CD4-positive, alpha-beta memory T cell (primary cell): ENCODE measurements around the gene SIGLEC8. TPM values are rescaled to one million over a fixed set of nuclear protein-coding genes. Genes with fewer than 3 reads are reported as not detected.

Source experiments
- CTCF ChIA-PET: fragments of 350-600 bp; sonication (Branson Sonifier 250); formaldehyde crosslinking; loops from one replicate; lab custom pipeline; 2021; ENCODE audit warnings: inconsistent platforms; ENCODE audit not compliant: partially characterized antibody; lab: Charles Lee
- POLR2A ChIA-PET: fragments of 350-600 bp; sonication (Branson Sonifier 250); formaldehyde crosslinking; loops from one replicate; lab custom pipeline; 2021; ENCODE audit not compliant: partially characterized antibody; lab: Charles Lee
- DNase-seq, 5 donors: peaks; one replicate each; pipeline versions ENCODE4 v3.0.0 to v3.0.0-alpha.2; 2020 to 2022; ENCODE audit warnings: mixed read lengths in 1 of 5
- H3K27ac ChIP-seq: one replicate; pipeline ENCODE4 v1.7.0; 2013; ENCODE audit warnings: low read depth, low read length
- H3K27me3 ChIP-seq: 2 replicates; pipeline ENCODE4 v1.7.0; 2013; ENCODE audit warnings: mild to moderate bottlenecking, low read length, moderate library complexity; ENCODE audit not compliant: insufficient read depth
- H3K36me3 ChIP-seq: 2 replicates; pipeline ENCODE4 v1.7.0; 2013; ENCODE audit warnings: mild to moderate bottlenecking, low read length, moderate library complexity; ENCODE audit not compliant: insufficient read depth
- H3K4me1 ChIP-seq: 2 replicates; pipeline ENCODE4 v1.7.0; 2013; ENCODE audit warnings: mild to moderate bottlenecking, low read length, moderate library complexity; ENCODE audit not compliant: insufficient read depth
- H3K4me3 ChIP-seq, 2 donors: one replicate each; pipeline ENCODE4 v1.7.0; 2013; ENCODE audit warnings: low read length in 2 of 2, mild to moderate bottlenecking in 1 of 2
- H3K9me3 ChIP-seq, 2 donors: one replicate each; pipeline ENCODE4 v1.7.0; 2013; ENCODE audit warnings: low read length in 2 of 2, control low read depth in 1 of 2; ENCODE audit not compliant: control insufficient read depth in 1 of 2
- H3K27ac Mint-ChIP-seq, 7 donors: one replicate each; pipeline ENCODE4 v1.8.0; 2020 to 2021; ENCODE audit warnings: mixed read lengths in 7 of 7, mild to moderate bottlenecking in 6 of 7, inconsistent platforms in 3 of 7, moderate library complexity in 3 of 7
- H3K27me3 Mint-ChIP-seq, 2 donors: one replicate each; pipeline ENCODE4 v1.8.0; 2020 to 2021; ENCODE audit warnings: mixed read lengths in 2 of 2
- H3K36me3 Mint-ChIP-seq, 2 donors: one replicate each; pipeline ENCODE4 v1.8.0; 2020 to 2021; ENCODE audit warnings: mixed read lengths in 2 of 2, inconsistent platforms in 1 of 2, mild to moderate bottlenecking in 1 of 2
- H3K4me1 Mint-ChIP-seq, 4 donors: one replicate each; pipeline ENCODE4 v1.8.0; 2020 to 2021; ENCODE audit warnings: mixed read lengths in 4 of 4, mild to moderate bottlenecking in 1 of 4
- H3K4me3 Mint-ChIP-seq, 8 donors: one replicate each; pipeline ENCODE4 v1.8.0; 2020 to 2021; ENCODE audit warnings: mixed read lengths in 8 of 8, mild to moderate bottlenecking in 7 of 8, moderate library complexity in 6 of 8, inconsistent platforms in 3 of 8
- H3K9me3 Mint-ChIP-seq, 8 donors: one replicate each; pipeline ENCODE4 v1.8.0; 2020 to 2021; ENCODE audit warnings: mixed read lengths in 8 of 8, mild to moderate bottlenecking in 5 of 8, inconsistent platforms in 3 of 8, moderate library complexity in 1 of 8
- intact Hi-C: fragments of 100-400 bp; cut with micrococcal nuclease; formaldehyde crosslinking; loops from one replicate; pipeline ENCODE4 v1.15.1; 2023
- polyA plus RNA-seq, 2 donors: library from polyadenylated mRNA; unstranded; fragments of 300-500 nt; fragmentation: Illumina TruSeq; gene quantifications; one replicate each; pipeline ENCODE4 v1.2.3, GENCODE V29; 2021
- total RNA-seq, 2 experiments: library from RNA; stranded (reverse); gene quantifications; one replicate each; pipeline ENCODE4 v1.2.3, GENCODE V29; 2021

The SIGLEC8 gene
- total and polyA plus RNA-seq, 4 experiments from 2014 or later, result not detected

DNA sequence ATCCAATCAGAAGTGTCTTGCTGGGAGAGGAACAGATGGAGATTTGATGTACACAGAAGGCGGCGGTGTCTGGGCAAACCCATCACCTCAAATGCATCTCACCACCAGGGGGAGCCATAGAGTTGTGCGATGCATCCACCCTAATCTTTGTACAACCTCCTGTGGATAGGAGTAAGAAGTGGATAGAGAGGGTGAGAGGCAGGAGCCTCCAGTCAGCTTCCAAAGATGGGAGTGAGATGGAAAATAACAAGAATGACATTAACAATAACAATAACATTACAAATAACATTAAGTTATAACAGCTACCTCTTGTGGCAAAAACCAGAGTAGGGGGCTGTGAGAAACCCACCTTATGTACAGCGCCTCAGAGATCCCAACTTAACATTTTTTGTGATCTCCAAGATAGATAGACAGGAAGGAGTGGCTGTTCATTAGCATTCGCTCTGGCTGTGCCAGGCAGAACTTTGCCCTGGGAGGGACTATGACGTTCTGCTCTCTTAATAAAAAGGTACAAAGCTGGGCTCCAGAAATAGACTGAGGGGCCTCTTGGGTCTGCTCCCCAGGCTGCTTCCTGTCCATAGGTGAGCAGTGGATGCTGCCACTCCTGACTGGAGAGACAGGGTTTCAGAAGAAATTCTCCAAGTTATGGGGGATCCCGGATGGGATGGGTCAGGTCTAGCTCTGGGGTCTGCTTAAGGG is 14.9 kb upstream of the SIGLEC8 start:
- CTCF ChIA-PET, result interaction anchor here (0.6 to 4.7 kb wide), 26 partner anchors 9 to 324 kb away, joined by 3 to 41 read pairs (median 5); no protein-coding TSS in a partner anchor
- H3K9me3 Mint-ChIP-seq, result peaks cover 0 to 6% (median 0%) of the 10 kb centered on the region in 8 donors
- Histone ChIP-seq H3K27me3 (peaks cover 4% of the 10 kb centered on the region), H3K27ac (no peak overlapping the region), H3K36me3 (no peaks in the 10 kb centered on the region), H3K4me3 (no peak overlapping the region), H3K9me3 (no peaks in the 10 kb centered on the region), H3K4me1 (no peaks in the 10 kb centered on the region)
- peak; percentile 57 to 68 (median 61) for DNase-seq
- POLR2A ChIA-PET, result interaction anchor here (2.1 kb wide), 1 partner anchor 31 kb away, joined by 6 read pairs; no protein-coding TSS in a partner anchor
- no peaks in the 10 kb centered on the region for H3K36me3 Mint-ChIP-seq
- intact Hi-C loops, result loop anchor here (1.0 to 2.0 kb wide), 5 partner anchors 32 to 305 kb away; no protein-coding TSS in a partner anchor
- peaks cover 9 to 24% of the 10 kb centered on the region in 2 donors for H3K27me3 Mint-ChIP-seq
- H3K4me3 Mint-ChIP-seq, result no peak overlapping the region
- H3K27ac Mint-ChIP-seq, result no peak overlapping the region
- H3K4me1 Mint-ChIP-seq, result peaks cover 0 to 2% (median 1%) of the 10 kb centered on the region in 4 donors

DNA sequence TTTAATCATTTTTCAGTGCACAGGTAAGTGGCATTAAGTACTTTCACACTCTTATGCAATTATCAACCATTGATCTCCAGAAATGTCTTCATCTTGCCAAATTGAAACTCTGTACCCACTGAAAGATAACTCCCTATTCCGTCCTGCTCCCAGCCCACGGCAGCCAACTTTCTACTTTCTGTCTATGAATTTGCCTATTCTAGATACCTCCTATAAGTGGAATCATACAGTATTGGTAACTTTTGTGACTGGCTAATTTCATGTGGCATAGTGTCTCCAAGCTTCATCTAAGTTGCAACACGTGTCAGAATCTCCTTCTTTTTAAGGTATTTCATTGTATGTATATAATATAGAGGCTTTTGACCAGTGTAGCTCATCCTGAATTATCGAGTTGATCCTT is 14.4 kb upstream of the SIGLEC8 start:
- Histone ChIP-seq H3K4me3 (no peak overlapping the region), H3K27me3 (peaks cover 4% of the 10 kb centered on the region), H3K4me1 (no peaks in the 10 kb centered on the region), H3K27ac (no peak overlapping the region), H3K9me3 (no peaks in the 10 kb centered on the region), H3K36me3 (no peaks in the 10 kb centered on the region)
- H3K36me3 Mint-ChIP-seq, result no peaks in the 10 kb centered on the region
- H3K4me1 Mint-ChIP-seq, result peaks cover 1 to 7% (median 2%) of the 10 kb centered on the region in 4 donors
- no peak for DNase-seq
- intact Hi-C loops, result loop anchor here (1.0 to 2.0 kb wide), 5 partner anchors 31 to 306 kb away; no protein-coding TSS in a partner anchor
- POLR2A ChIA-PET, result interaction anchor here (2.1 kb wide), 1 partner anchor 31 kb away, joined by 6 read pairs; no protein-coding TSS in a partner anchor
- H3K27me3 Mint-ChIP-seq, result peaks cover 9 to 26% of the 10 kb centered on the region in 2 donors
- H3K9me3 Mint-ChIP-seq, result peaks cover 0 to 6% (median 0%) of the 10 kb centered on the region in 8 donors
- CTCF ChIA-PET, result interaction anchor here (0.6 to 4.7 kb wide), 22 partner anchors 9 to 325 kb away, joined by 3 to 41 read pairs (median 5); no protein-coding TSS in a partner anchor
- no peak overlapping the region for H3K4me3 Mint-ChIP-seq
- no peak overlapping the region for H3K27ac Mint-ChIP-seq

DNA sequence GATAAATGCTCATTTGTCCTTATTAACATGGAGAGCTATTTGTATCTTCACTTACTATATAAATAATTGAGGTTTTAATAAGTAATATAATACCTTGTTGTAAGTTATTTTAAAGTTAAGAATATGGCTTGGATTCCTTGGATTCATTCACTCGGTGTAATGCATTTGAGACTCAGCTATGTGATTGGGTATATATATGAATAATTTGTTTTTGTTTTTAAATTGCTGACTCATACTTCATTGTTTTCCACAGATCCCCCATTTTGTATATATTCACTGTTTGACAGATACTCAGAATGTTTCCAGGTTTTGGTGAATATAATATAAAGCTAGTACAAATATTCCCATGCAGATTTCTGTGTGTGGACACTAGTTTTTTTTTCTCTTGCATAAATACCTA is 13.3 kb upstream of the SIGLEC8 start:
- POLR2A ChIA-PET, result interaction anchor here (2.1 kb wide), 1 partner anchor 30 kb away, joined by 6 read pairs; no protein-coding TSS in a partner anchor
- Mint-ChIP-seq H3K9me3 (peaks cover 0 to 6% (median 0%) of the 10 kb centered on the region in 8 donors), H3K4me1 (peaks cover 1 to 11% (median 3%) of the 10 kb centered on the region in 4 donors)

DNA sequence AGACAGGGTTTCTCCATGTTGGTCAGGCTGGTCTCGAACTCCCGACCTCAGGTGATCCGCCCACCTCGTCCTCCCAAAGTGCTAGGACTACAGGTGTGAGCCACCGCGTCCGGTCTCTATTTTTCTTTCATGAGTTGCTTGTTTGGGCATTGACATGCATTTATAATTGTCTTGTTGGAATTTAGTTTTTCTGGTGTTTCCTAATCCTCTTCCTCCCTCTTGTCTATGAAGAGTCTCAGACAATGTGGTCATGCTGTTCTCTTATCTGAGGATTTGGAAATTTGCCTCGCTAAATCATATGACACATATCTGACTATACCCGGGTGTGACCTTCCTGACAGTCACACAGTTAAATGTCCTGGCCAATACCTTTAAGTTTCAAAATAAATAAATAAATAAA is 12.7 kb upstream of the SIGLEC8 start:
- DNase-seq, result no peak
- Mint-ChIP-seq H3K27me3 (peaks cover 9 to 22% of the 10 kb centered on the region in 2 donors), H3K4me1 (peaks cover 1 to 11% (median 3%) of the 10 kb centered on the region in 4 donors), H3K36me3 (no peaks in the 10 kb centered on the region), H3K4me3 (no peak overlapping the region), H3K9me3 (peaks cover 0 to 3% (median 0%) of the 10 kb centered on the region in 8 donors), H3K27ac (no peak overlapping the region)
- ChIA-PET POLR2A (no interaction called here), CTCF (interaction anchor here (0.9 to 4.7 kb wide), 6 partner anchors 13 to 186 kb away, joined by 3 to 41 read pairs (median 3); no protein-coding TSS in a partner anchor)
- no peaks in the 10 kb centered on the region for H3K9me3 ChIP-seq
- no peaks in the 10 kb centered on the region for H3K4me1 ChIP-seq
- no peaks in the 10 kb centered on the region for H3K36me3 ChIP-seq
- no peak overlapping the region for H3K27ac ChIP-seq
- intact Hi-C loops, result no loop called here
- H3K27me3 ChIP-seq, result no peaks in the 10 kb centered on the region
- H3K4me3 ChIP-seq, result no peak overlapping the region

More for the DNA sequence above, 13.3 kb upstream of the SIGLEC8 start:
- Histone ChIP-seq H3K4me3 (no peak overlapping the region), H3K4me1 (no peaks in the 10 kb centered on the region), H3K27me3 (no peaks in the 10 kb centered on the region), H3K9me3 (no peaks in the 10 kb centered on the region), H3K36me3 (no peaks in the 10 kb centered on the region), H3K27ac (no peak overlapping the region)
- no peak overlapping the region for H3K27ac Mint-ChIP-seq
- DNase-seq, result no peak
- H3K27me3 Mint-ChIP-seq, result peaks cover 9 to 22% of the 10 kb centered on the region in 2 donors
- CTCF ChIA-PET, result interaction anchor here (0.8 to 4.7 kb wide), 7 partner anchors 13 to 186 kb away, joined by 3 to 41 read pairs (median 3); no protein-coding TSS in a partner anchor
- H3K4me3 Mint-ChIP-seq, result no peak overlapping the region
- intact Hi-C loops, result no loop called here
- no peaks in the 10 kb centered on the region for H3K36me3 Mint-ChIP-seq

DNA sequence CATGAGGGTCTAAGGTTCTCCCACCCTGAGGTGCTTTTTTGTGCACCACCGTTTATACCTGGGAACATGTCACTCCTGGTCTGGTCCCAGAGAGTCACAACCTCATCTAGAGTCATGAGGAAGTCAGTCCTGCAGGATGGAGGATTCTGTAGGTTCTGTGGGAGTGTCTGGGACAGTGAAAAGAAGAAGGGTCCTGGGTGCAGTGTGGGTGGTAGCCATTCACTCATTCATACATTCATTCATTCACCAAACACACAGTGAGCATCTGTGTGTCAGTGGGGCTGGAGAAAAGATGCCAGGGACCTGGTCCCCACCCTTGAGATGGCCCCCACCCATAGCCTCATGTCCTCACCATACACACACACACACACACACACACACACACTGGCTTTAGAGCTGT is 11.4 kb upstream of the SIGLEC8 start:
- no peaks in the 10 kb centered on the region for H3K9me3 Mint-ChIP-seq
- Histone ChIP-seq H3K9me3 (no peaks in the 10 kb centered on the region), H3K4me3 (no peak overlapping the region), H3K36me3 (no peaks in the 10 kb centered on the region), H3K4me1 (no peaks in the 10 kb centered on the region), H3K27ac (no peak overlapping the region), H3K27me3 (no peaks in the 10 kb centered on the region)
- H3K4me3 Mint-ChIP-seq, result no peak overlapping the region
- no peak overlapping the region for H3K27ac Mint-ChIP-seq
- POLR2A ChIA-PET, result no interaction called here
- peaks cover 12 to 26% of the 10 kb centered on the region in 2 donors for H3K27me3 Mint-ChIP-seq
- CTCF ChIA-PET, result interaction anchor here (0.9 to 1.5 kb wide), 4 partner anchors 16 to 48 kb away, joined by 3 read pairs; no protein-coding TSS in a partner anchor
- peaks cover 1 to 11% (median 3%) of the 10 kb centered on the region in 4 donors for H3K4me1 Mint-ChIP-seq
- DNase-seq, result no peak
- H3K36me3 Mint-ChIP-seq, result no peaks in the 10 kb centered on the region
- intact Hi-C loops, result no loop called here

DNA sequence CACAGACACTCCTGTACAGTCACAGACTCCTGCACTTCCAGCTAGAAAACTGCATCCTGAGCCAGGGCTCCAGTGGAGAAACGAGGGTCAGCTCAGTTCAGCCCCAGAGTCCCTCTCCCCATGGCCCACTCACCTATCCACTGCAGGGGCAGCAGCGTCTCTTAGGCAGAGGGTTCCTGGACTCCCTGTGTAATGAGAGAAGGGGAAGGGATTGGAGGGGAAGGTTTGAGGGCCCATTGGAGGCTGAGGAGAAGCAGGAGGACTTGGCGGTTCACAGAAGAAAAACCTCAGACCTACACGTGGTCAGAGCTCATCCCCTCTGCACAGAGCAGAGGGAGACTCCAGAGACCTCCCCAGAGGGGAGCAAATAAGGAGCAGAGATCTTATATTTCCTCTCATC is 10.9 kb upstream of the SIGLEC8 start:
- Histone ChIP-seq H3K36me3 (no peaks in the 10 kb centered on the region), H3K27me3 (no peaks in the 10 kb centered on the region), H3K9me3 (no peaks in the 10 kb centered on the region), H3K27ac (no peak overlapping the region), H3K4me3 (no peak overlapping the region), H3K4me1 (no peaks in the 10 kb centered on the region)
- Mint-ChIP-seq H3K9me3 (no peaks in the 10 kb centered on the region), H3K27me3 (peaks cover 15 to 26% of the 10 kb centered on the region in 2 donors), H3K4me1 (peaks cover 1 to 11% (median 5%) of the 10 kb centered on the region in 4 donors), H3K4me3 (no peak overlapping the region), H3K27ac (no peak overlapping the region), H3K36me3 (no peaks in the 10 kb centered on the region)
- intact Hi-C loops, result no loop called here
- POLR2A ChIA-PET, result no interaction called here
- no peak for DNase-seq
- CTCF ChIA-PET, result interaction anchor here (0.7 to 1.5 kb wide), 3 partner anchors 15 to 188 kb away, joined by 3 to 5 read pairs (median 3); no protein-coding TSS in a partner anchor

DNA sequence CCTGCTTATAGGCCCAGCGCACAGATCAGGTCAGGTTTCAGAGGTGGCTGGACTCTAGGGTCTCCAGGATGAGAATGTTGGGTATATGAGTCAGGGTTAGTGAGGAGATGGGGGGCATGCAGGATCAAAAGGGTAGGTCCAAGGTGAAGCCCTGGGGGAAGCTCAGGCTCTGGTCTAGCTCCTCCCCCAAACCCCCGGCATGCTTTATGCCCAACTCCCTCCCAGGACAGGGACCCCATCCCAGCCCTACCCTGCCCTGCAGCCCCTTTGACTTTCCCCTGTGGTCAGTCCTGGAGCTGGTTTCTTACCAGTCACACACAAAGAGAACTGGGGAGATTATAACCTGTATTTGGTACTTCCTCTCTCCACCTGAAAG is 10.3 kb upstream of the SIGLEC8 start:
- Mint-ChIP-seq H3K27me3 (peaks cover 14 to 25% of the 10 kb centered on the region in 2 donors), H3K9me3 (no peaks in the 10 kb centered on the region), H3K4me3 (no peak overlapping the region), H3K4me1 (peaks cover 1 to 11% (median 6%) of the 10 kb centered on the region in 4 donors), H3K27ac (no peak overlapping the region), H3K36me3 (no peaks in the 10 kb centered on the region)
- intact Hi-C loops, result no loop called here
- DNase-seq, result no peak
- Histone ChIP-seq H3K27me3 (no peaks in the 10 kb centered on the region), H3K36me3 (no peaks in the 10 kb centered on the region), H3K27ac (no peak overlapping the region), H3K9me3 (no peaks in the 10 kb centered on the region), H3K4me3 (no peak overlapping the region), H3K4me1 (no peaks in the 10 kb centered on the region)
- ChIA-PET POLR2A (no interaction called here), CTCF (interaction anchor here (1.2 to 1.4 kb wide), 2 partner anchors 45 to 188 kb away, joined by 3 to 5 read pairs; no protein-coding TSS in a partner anchor)
